ENCODE results near the gene QPCTL. TPM values are rescaled to one million over a fixed set of nuclear protein-coding genes. Genes with fewer than 3 reads are reported as not detected.

The QPCTL gene
- total RNA-seq (2021) = 13.7 and 14.1 TPM in 2 replicates
- long read RNA-seq, transcript QPCTL-201 (7 exons, 2,310 nt) = major isoform, 5 of 8 reads
- long read RNA-seq, partial matches to known transcripts = 3 of 8 reads
- long read RNA-seq, other reads (novel, unspliced or antisense) = 0 of 8 reads

GRCh38 chr19:45692187-45693105 is at the start of gene QPCTL:
TSS of gene QPCTL (plus strand) at chr19:45692666. CDS start at chr19:45692704, 38 bp downstream.
- H3K27me3 Mint-ChIP-seq (ENCODE audit: low read depth) = no peaks in the 10 kb centered on the region
- no peak within 1 kb of the TSS for H2BK120ac ChIP-seq (ENCODE audit: low read depth, low read length, poor library complexity, severe bottlenecking)
- H3K56ac ChIP-seq (ENCODE audit: insufficient read length, low read depth, low read length) = no peak within 1 kb of the TSS
- WGBS (ENCODE audit: extremely low coverage, insufficient read length, low lambda C conversion rate) = no CpG with 5 or more reads among the region's 70 CpGs
- no peak within 1 kb of the TSS for H2AFZ ChIP-seq (ENCODE audit: low read length)
- H2BK12ac ChIP-seq (ENCODE audit: insufficient read length, low read depth, low read length) = no peak within 1 kb of the TSS
- peaks cover 0 to 16% of the 10 kb centered on the region in 2 experiments; a peak in 3 of 4 replicates for H3K4me1 Mint-ChIP-seq
- peak within 1 kb of the TSS; percentile 59 for H3K18ac ChIP-seq (ENCODE audit: insufficient read length, low read depth, low read length)
- H4K8ac ChIP-seq (replicated peaks; ENCODE audit: insufficient read length, low read depth, low read length) = no peak within 1 kb of the TSS
- no peak within 1 kb of the TSS for H4K91ac ChIP-seq (ENCODE audit: insufficient read length, low read depth, low read length)
- peaks cover 3% of the 10 kb centered on the region for H3K4me1 ChIP-seq (ENCODE audit: insufficient read depth, low read length)
- H3K4me3 Mint-ChIP-seq = peak within 1 kb of the TSS; percentile 94 to 96
- no peak within 1 kb of the TSS for H4K5ac ChIP-seq (ENCODE audit: insufficient read length, low read depth, low read length)
- H3T11ph ChIP-seq (ENCODE audit: low read length) = no peak within 1 kb of the TSS
- no peak within 1 kb of the TSS for H2AK5ac ChIP-seq (ENCODE audit: insufficient read length, low read length)
- H3K27ac ChIP-seq (ENCODE audit: insufficient read length, low read depth, low read length) = no peak within 1 kb of the TSS
- H3K27ac Mint-ChIP-seq = peak within 1 kb of the TSS; percentile 98 to 100 (median 99)
- H3K9me3 Mint-ChIP-seq = peaks cover 0 to 5% of the 10 kb centered on the region in 2 experiments; a peak in 2 of 5 replicates
- no peaks in the 10 kb centered on the region for H3K9me3 ChIP-seq (ENCODE audit: control insufficient read depth, low read depth, low read length)
- peaks cover 9% of the 10 kb centered on the region for H3K23me2 ChIP-seq (ENCODE audit: insufficient read length, low read depth, low read length, poor library complexity, severe bottlenecking)
- no peak within 1 kb of the TSS for H2BK15ac ChIP-seq (ENCODE audit: low read depth, low read length)
- no peak within 1 kb of the TSS for H2BK20ac ChIP-seq (ENCODE audit: low read depth, low read length, poor library complexity, severe bottlenecking)
- no peak within 1 kb of the TSS for H3K23ac ChIP-seq (ENCODE audit: insufficient read length, low read depth, low read length)
- DNase-seq = peak; percentile 99
- no peak for TF ChIP-seq CTCF (conservative IDR thresholded peaks at IDR 0.05)
- H2BK5ac ChIP-seq (ENCODE audit: insufficient read length, low read length) = no peak within 1 kb of the TSS
- H4K20me1 ChIP-seq (ENCODE audit: control insufficient read depth, insufficient read depth, insufficient read length) = no peaks in the 10 kb centered on the region
- H3K14ac ChIP-seq (ENCODE audit: insufficient read depth, low read length) = peak within 1 kb of the TSS; percentile 68
- peak within 1 kb of the TSS; percentile 85 for H3K9ac ChIP-seq (ENCODE audit: extremely low read depth, insufficient read length, low read length)
- peaks cover 1% of the 10 kb centered on the region; the same call in 1 of the 2 replicates for H3K79me2 ChIP-seq (ENCODE audit: insufficient read depth, low read length)
- peaks cover 47 to 49% (median 49%) of the 10 kb centered on the region in 3 experiments for H3K36me3 Mint-ChIP-seq (ENCODE audit: insufficient read depth in 1 of 3, low read depth in 3 of 3)
- no peak within 1 kb of the TSS; the same call in 1 of the 2 replicates for H3K4ac ChIP-seq (ENCODE audit: low read depth, low read length)
- peak within 1 kb of the TSS; percentile 84 for H3K4me2 ChIP-seq (ENCODE audit: insufficient read depth, insufficient read length, low read length)
- no peaks in the 10 kb centered on the region for H3K79me1 ChIP-seq (ENCODE audit: insufficient read depth, low read depth, low read length, poor library complexity, severe bottlenecking)
- H3K27me3 ChIP-seq (ENCODE audit: insufficient read depth, low read length) = no peaks in the 10 kb centered on the region
